HL-60 (cell line): Measurements from ENCODE around the gene CKAP4.

Experiments
- DNase-seq, 2 experiments: peaks; one replicate each; pipeline ENCODE4 v3.0.0-alpha.2; 2010 to 2020; ENCODE audit warnings: low read depth in 1 of 2, low spot score in 1 of 2
- H3K27ac ChIP-seq: fragments of 250-450 bp; sonication (Bioruptor Pico); replicated peaks from 2 replicates; pipeline ENCODE4 v1.5.1; 2020; ENCODE audit warnings: mild to moderate bottlenecking, moderate library complexity
- H3K27me3 ChIP-seq: fragments of 250-450 bp; sonication (Bioruptor Pico); 2 replicates; pipeline ENCODE4 v1.5.1; 2021; ENCODE audit warnings: mild to moderate bottlenecking, moderate library complexity; ENCODE audit not compliant: insufficient read depth, poor library complexity, severe bottlenecking
- H3K4me3 ChIP-seq: replicated peaks from 2 replicates; pipeline ENCODE4 v1.5.1; 2011; ENCODE audit warnings: mild to moderate bottlenecking, control low read depth, low read length; ENCODE audit not compliant: insufficient read depth
- CTCF ChIP-seq: IDR thresholded peaks from one replicate; pipeline ENCODE4 v1.5.1; 2011; ENCODE audit warnings: low read length, control low read depth, inconsistent platforms; ENCODE audit not compliant: insufficient read depth
- GABPA ChIP-seq: IDR thresholded peaks from 2 replicates; pipeline ENCODE4 v1.6.1; 2012; ENCODE audit warnings: low read depth
- POLR2AphosphoS5 ChIP-seq: IDR thresholded peaks from 2 replicates; pipeline ENCODE4 v1.6.1; 2012; ENCODE audit warnings: low read depth
- SPI1 ChIP-seq: IDR thresholded peaks from 2 replicates; pipeline ENCODE4 v1.6.1; 2012; ENCODE audit warnings: low read depth, mild to moderate bottlenecking, borderline replicate concordance
- TF ChIP-seq, protein P1 (sequence below): IDR thresholded peaks from 2 replicates; pipeline ENCODE4 v1.6.1; 2012; ENCODE audit warnings: low read depth; ENCODE audit not compliant: insufficient replicate concordance

The CKAP4 gene

GRCh38 chr12:106255493-106255892 lies 7.7 kb upstream of the CKAP4 start:
- Histone ChIP-seq H3K4me3 (no peak overlapping the region), H3K27ac (no peak overlapping the region), H3K27me3 (peaks cover 5% of the 10 kb centered on the region)
- DNase-seq: no peak
- no peak for TF ChIP-seq GABPA
- TF ChIP-seq, protein P1, sequence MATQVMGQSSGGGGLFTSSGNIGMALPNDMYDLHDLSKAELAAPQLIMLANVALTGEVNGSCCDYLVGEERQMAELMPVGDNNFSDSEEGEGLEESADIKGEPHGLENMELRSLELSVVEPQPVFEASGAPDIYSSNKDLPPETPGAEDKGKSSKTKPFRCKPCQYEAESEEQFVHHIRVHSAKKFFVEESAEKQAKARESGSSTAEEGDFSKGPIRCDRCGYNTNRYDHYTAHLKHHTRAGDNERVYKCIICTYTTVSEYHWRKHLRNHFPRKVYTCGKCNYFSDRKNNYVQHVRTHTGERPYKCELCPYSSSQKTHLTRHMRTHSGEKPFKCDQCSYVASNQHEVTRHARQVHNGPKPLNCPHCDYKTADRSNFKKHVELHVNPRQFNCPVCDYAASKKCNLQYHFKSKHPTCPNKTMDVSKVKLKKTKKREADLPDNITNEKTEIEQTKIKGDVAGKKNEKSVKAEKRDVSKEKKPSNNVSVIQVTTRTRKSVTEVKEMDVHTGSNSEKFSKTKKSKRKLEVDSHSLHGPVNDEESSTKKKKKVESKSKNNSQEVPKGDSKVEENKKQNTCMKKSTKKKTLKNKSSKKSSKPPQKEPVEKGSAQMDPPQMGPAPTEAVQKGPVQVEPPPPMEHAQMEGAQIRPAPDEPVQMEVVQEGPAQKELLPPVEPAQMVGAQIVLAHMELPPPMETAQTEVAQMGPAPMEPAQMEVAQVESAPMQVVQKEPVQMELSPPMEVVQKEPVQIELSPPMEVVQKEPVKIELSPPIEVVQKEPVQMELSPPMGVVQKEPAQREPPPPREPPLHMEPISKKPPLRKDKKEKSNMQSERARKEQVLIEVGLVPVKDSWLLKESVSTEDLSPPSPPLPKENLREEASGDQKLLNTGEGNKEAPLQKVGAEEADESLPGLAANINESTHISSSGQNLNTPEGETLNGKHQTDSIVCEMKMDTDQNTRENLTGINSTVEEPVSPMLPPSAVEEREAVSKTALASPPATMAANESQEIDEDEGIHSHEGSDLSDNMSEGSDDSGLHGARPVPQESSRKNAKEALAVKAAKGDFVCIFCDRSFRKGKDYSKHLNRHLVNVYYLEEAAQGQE: no peak
- no peak for TF ChIP-seq CTCF
- TF ChIP-seq POLR2AphosphoS5: no peak
- TF ChIP-seq SPI1: no peak

- TF ChIP-seq POLR2AphosphoS5 (no peak), CTCF (no peak), GABPA (no peak), SPI1 (no peak)
- TF ChIP-seq, protein P1: no peak
- Histone ChIP-seq H3K27me3 (peaks cover 5% of the 10 kb centered on the region), H3K4me3 (no peak overlapping the region), H3K27ac (no peak overlapping the region)
- DNase-seq: no peak
These were observed 6.9 kb upstream of the CKAP4 start for GRCh38 chr12:106254724-106255123.

GRCh38 chr12:106251631-106252455 lies 4.0 kb upstream of the CKAP4 start:
- peaks cover 18% of the 10 kb centered on the region for H3K27me3 ChIP-seq
- DNase-seq: no peak

More at GRCh38 chr12:106251631-106252455, 4.0 kb upstream of the CKAP4 start:
- Histone ChIP-seq H3K4me3 (no peak overlapping the region), H3K27ac (no peak overlapping the region)
- TF ChIP-seq GABPA: no peak
- TF ChIP-seq, protein P1: no peak
- no peak for TF ChIP-seq CTCF
- TF ChIP-seq SPI1: no peak
- no peak for TF ChIP-seq POLR2AphosphoS5
